Caco-2 (cell line): ENCODE results near the gene SH3RF2. TPM values are rescaled to one million over a fixed set of nuclear protein-coding genes. Genes with fewer than 3 reads are reported as not detected.
A peak's percentile ranks its signal among the peaks of the same experiment; 100 is the strongest.

ENCODE experiments used
- BruUV-seq: library from RNA; stranded (reverse); fragments of 400-500 nt; replicated peaks from 2 replicates; lab custom pipeline; 2021; lab: Mats Ljungman, UMichigan
- CTCF ChIA-PET: fragments of 300-600 bp; sonication (Branson Sonifier 250); formaldehyde crosslinking; loops from one replicate; lab custom pipeline; 2022; ENCODE audit warnings: antibody characterized with exemption; lab: Charles Lee
- POLR2A ChIA-PET: fragments of 300-600 bp; sonication (Branson Sonifier 250); formaldehyde crosslinking; loops from one replicate; lab custom pipeline; 2022; ENCODE audit warnings: antibody characterized with exemption; lab: Charles Lee
- DNase-seq, 2 experiments: peaks; one replicate each; pipeline versions ENCODE4 v3.0.0 to v3.0.0-alpha.2; 2020 to 2022
- H3K27me3 ChIP-seq: replicated peaks from 2 replicates; pipeline ENCODE4 v1.6.0; 2011; ENCODE audit warnings: low read length; ENCODE audit not compliant: control insufficient read depth, insufficient read depth
- H3K36me3 ChIP-seq: 2 replicates; pipeline ENCODE4 v1.5.1; 2011; ENCODE audit warnings: low read length; ENCODE audit not compliant: control insufficient read depth, insufficient read depth
- H3K4me1 ChIP-seq: fragments of 250-450 bp; sonication (Bioruptor Pico); 2 replicates; pipeline ENCODE4 v1.5.1; 2020; ENCODE audit warnings: mild to moderate bottlenecking
- H3K4me3 ChIP-seq: 2 replicates; pipeline ENCODE4 v1.5.1; 2011; ENCODE audit warnings: low read depth, mild to moderate bottlenecking, control low read depth, low read length
- H3K9me3 ChIP-seq: fragments of 250-450 bp; sonication (Bioruptor Pico); 2 replicates; pipeline ENCODE4 v1.5.1; 2020; ENCODE audit warnings: mild to moderate bottlenecking, moderate library complexity
- H3K27ac Mint-ChIP-seq: one replicate; pipeline ENCODE4 v1.8.0; 2022; ENCODE audit warnings: mixed read lengths; ENCODE audit not compliant: unreplicated experiment
- H3K27me3 Mint-ChIP-seq: one replicate; pipeline ENCODE4 v1.8.0; 2022; ENCODE audit warnings: mixed read lengths; ENCODE audit not compliant: insufficient read depth, unreplicated experiment
- H3K36me3 Mint-ChIP-seq: one replicate; pipeline ENCODE4 v1.8.0; 2022; ENCODE audit warnings: mild to moderate bottlenecking, mixed read lengths; ENCODE audit not compliant: insufficient read depth, unreplicated experiment
- H3K4me1 Mint-ChIP-seq: one replicate; pipeline ENCODE4 v1.8.0; 2022; ENCODE audit warnings: low read depth, mixed read lengths; ENCODE audit not compliant: unreplicated experiment
- H3K4me3 Mint-ChIP-seq: one replicate; pipeline ENCODE4 v1.8.0; 2022; ENCODE audit warnings: mild to moderate bottlenecking, moderate library complexity, mixed read lengths; ENCODE audit not compliant: unreplicated experiment
- H3K9me3 Mint-ChIP-seq: one replicate; pipeline ENCODE4 v1.8.0; 2022; ENCODE audit warnings: mixed read lengths; ENCODE audit not compliant: unreplicated experiment
- CTCF ChIP-seq, 2 experiments: fragments of 200-600 bp in 1 of 2; IDR thresholded peaks; 1 replicate in 1 of 2; 2 replicates in 1 of 2; pipeline versions ENCODE4 v1.5.1 to v1.8.0; 2011 to 2022; ENCODE audit warnings: antibody characterized with exemption in 1 of 2, control low read depth in 1 of 2, inconsistent platforms in 1 of 2, low read depth in 1 of 2, low read length in 1 of 2, mild to moderate bottlenecking in 1 of 2, moderate library complexity in 1 of 2; ENCODE audit not compliant: insufficient read depth in 1 of 2, severe bottlenecking in 1 of 2, unreplicated experiment in 1 of 2
- intact Hi-C: fragments of 100-400 bp; cut with micrococcal nuclease; formaldehyde crosslinking; loops from one replicate; pipeline ENCODE4 v1.10.0; 2022; ENCODE audit not compliant: unreplicated experiment
- total RNA-seq: library from RNA; stranded (reverse); gene quantifications from 2 replicates; pipeline ENCODE4 v1.2.3, GENCODE V29; 2022

Gene SH3RF2
- total RNA-seq, 1 experiment from 2014 or later, result 49.4 TPM

DNA sequence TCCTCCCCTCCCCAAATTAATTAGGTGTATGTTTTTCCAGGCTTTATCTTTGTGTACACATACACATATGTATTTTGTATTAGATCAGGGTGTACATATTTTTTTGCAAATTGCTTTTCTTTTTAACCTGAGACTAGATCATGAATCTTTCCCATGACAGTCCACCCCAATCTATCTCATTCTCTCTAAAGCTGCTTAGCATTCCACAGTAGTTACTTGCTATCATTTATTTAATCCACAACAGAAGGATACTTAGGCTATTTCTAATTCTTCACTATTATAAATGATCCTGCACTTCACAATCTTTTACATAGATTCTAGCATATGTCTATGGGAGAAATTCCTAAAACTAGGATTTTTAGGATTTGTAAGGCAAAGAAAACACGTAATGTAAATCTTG lies 43.9 kb downstream of the SH3RF2 start:
- peaks cover 63% of the 10 kb centered on the region for H3K4me1 Mint-ChIP-seq
- Histone ChIP-seq H3K27me3 (no peaks in the 10 kb centered on the region), H3K4me1 (peaks cover 86% of the 10 kb centered on the region), H3K9me3 (no peaks in the 10 kb centered on the region), H3K36me3 (peaks cover 6% of the 10 kb centered on the region), H3K4me3 (no peak overlapping the region)
- H3K27ac Mint-ChIP-seq, result peak overlapping the region; percentile 63
- no peaks in the 10 kb centered on the region for H3K9me3 Mint-ChIP-seq
- peak overlapping the region; percentile 59 for H3K4me3 Mint-ChIP-seq
- no peak for DNase-seq
- no peak for TF ChIP-seq CTCF (IDR thresholded peaks at IDR 0.05; ENCODE audit: insufficient read depth in 1 of 2, low read depth in 1 of 2, low read length in 1 of 2, severe bottlenecking in 1 of 2, unreplicated experiment in 1 of 2)
- intact Hi-C loops, result loop anchor here (5.0 kb wide), 1 partner anchor 143 kb away; the partner anchor contains the start of gene PRELID2
- ChIA-PET POLR2A (interaction anchor here (0.6 kb wide), 1 partner anchor 203 kb away, joined by 3 read pairs; no protein-coding TSS in a partner anchor), CTCF (interaction anchor here (0.8 to 2.0 kb wide), 5 partner anchors 40 to 92 kb away, joined by 3 to 14 read pairs (median 4); partner anchors contain the start of gene SH3RF2)
- peaks cover 73% of the 10 kb centered on the region for H3K36me3 Mint-ChIP-seq
- no TSS peak for BruUV-seq
- H3K27me3 Mint-ChIP-seq, result no peaks in the 10 kb centered on the region

GRCh38 chr5:145980718-145981117 lies 44.3 kb downstream of the SH3RF2 start:
- CTCF ChIA-PET, result interaction anchor here (0.6 to 0.8 kb wide), 5 partner anchors 37 to 169 kb away, joined by 3 to 5 read pairs (median 4); no protein-coding TSS in a partner anchor
- intact Hi-C loops, result loop anchor here (5.0 kb wide), 1 partner anchor 143 kb away; the partner anchor contains the start of gene PRELID2
- H3K27me3 Mint-ChIP-seq, result no peaks in the 10 kb centered on the region
- peak; percentile 13 to 25 for TF ChIP-seq CTCF (IDR thresholded peaks at IDR 0.05; ENCODE audit: insufficient read depth in 1 of 2, low read depth in 1 of 2, low read length in 1 of 2, severe bottlenecking in 1 of 2, unreplicated experiment in 1 of 2)
- peaks cover 70% of the 10 kb centered on the region for H3K36me3 Mint-ChIP-seq
- peaks cover 62% of the 10 kb centered on the region for H3K4me1 Mint-ChIP-seq
- no peak for DNase-seq
- BruUV-seq, result no TSS peak
- Histone ChIP-seq H3K9me3 (no peaks in the 10 kb centered on the region), H3K27me3 (no peaks in the 10 kb centered on the region), H3K4me3 (no peak overlapping the region), H3K36me3 (peaks cover 6% of the 10 kb centered on the region), H3K4me1 (peaks cover 81% of the 10 kb centered on the region)
- H3K4me3 Mint-ChIP-seq, result peak overlapping the region; percentile 59
- peak overlapping the region; percentile 63 for H3K27ac Mint-ChIP-seq
- POLR2A ChIA-PET, result interaction anchor here (0.5 to 1.1 kb wide), 2 partner anchors 44 to 56 kb away, joined by 3 to 4 read pairs; partner anchors contain the start of gene SH3RF2
- no peaks in the 10 kb centered on the region for H3K9me3 Mint-ChIP-seq

DNA sequence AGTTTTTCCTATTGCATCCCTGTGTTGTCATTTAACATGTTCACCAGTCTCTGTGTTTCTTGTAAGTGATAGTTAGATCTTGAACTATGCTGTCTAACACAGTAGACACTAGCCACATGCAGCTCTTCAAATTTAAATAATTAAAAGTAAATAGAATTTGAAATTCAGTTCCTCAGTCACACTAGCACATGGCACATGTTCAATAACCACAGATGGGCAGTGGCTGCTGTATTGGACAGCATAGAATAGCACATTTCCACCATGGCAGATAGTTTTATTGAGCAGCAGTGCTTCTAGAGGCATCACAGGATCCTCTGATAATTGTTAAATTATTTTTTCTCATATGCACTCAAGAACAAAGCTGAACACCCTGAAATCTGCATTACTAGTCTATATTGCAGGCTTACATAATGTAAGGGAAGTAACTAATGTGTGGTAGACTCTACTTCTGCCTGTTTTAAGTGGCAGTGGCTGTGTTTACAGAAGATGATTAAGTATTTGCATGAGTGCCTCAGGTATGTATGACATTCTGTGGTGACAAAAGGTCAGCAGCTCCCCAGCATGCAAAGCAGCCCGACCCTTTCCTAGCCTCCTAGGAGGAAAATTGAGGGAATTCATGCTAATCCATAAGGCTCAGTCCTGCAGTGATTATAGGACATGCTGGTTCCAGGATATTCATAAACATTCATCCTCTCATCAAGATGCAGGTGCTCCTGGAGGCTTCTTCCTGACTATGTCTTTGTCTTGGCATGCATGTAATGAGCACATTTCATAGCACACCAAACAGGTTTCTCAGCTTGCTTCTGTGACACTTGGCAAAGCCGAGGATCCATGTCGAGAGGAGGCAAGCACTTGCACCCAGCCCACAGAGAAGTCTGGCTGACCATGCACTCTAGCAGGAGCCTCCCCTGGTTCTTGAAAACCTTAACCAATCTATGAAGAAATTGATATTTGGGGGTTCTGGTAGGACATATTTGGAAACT lies 45.5 kb downstream of the SH3RF2 start:
- POLR2A ChIA-PET, result interaction anchor here (0.5 to 2.0 kb wide), 3 partner anchors 10 to 45 kb away, joined by 3 to 11 read pairs (median 4); partner anchors contain the start of gene SH3RF2
- H3K4me1 Mint-ChIP-seq, result peaks cover 57% of the 10 kb centered on the region
- no peak overlapping the region for H3K4me3 ChIP-seq
- H3K36me3 ChIP-seq, result peaks cover 6% of the 10 kb centered on the region
- intact Hi-C loops, result loop anchor here (1.0 to 5.0 kb wide), 3 partner anchors 43 to 221 kb away; partner anchors contain the start of genes PRELID2 and RBM27
- peak overlapping the region; percentile 74 for H3K27ac Mint-ChIP-seq
- TSS peak; percentile 69 for BruUV-seq
- no peaks in the 10 kb centered on the region for H3K27me3 Mint-ChIP-seq
- peaks cover 68% of the 10 kb centered on the region for H3K36me3 Mint-ChIP-seq
- H3K4me3 Mint-ChIP-seq, result peak overlapping the region; percentile 27
- CTCF ChIA-PET, result interaction anchor here (0.7 to 1.4 kb wide), 4 partner anchors 42 to 170 kb away, joined by 3 to 5 read pairs (median 4); no protein-coding TSS in a partner anchor
- no peak for TF ChIP-seq CTCF (IDR thresholded peaks at IDR 0.05; ENCODE audit: insufficient read depth in 1 of 2, low read depth in 1 of 2, low read length in 1 of 2, severe bottlenecking in 1 of 2, unreplicated experiment in 1 of 2)
- no peaks in the 10 kb centered on the region for H3K27me3 ChIP-seq
- H3K4me1 ChIP-seq, result peaks cover 70% of the 10 kb centered on the region
- H3K9me3 ChIP-seq, result no peaks in the 10 kb centered on the region
- no peaks in the 10 kb centered on the region for H3K9me3 Mint-ChIP-seq
- DNase-seq, result peak; percentile 65 to 76
